Activated naive CD4-positive, alpha-beta T cell treated with anti-CD3 and anti-CD28 coated beads, Interleukin-2, amount 10 ng/mL, durations not matched to agents 7 days and 5 days (primary cell): ENCODE data around the gene THSD8.
"Not testable (repeated sequence)": the region's sequence is repeated elsewhere in the genome, so short reads cannot be mapped to it uniquely, and the experiment has no call there.

Source experiments
- CTCF ChIA-PET: fragments of 350-600 bp; sonication (Branson Sonifier 250); formaldehyde crosslinking; loops from one replicate; lab custom pipeline; 2021; ENCODE audit warnings: antibody characterized with exemption; lab: Charles Lee
- DNase-seq: peaks from one replicate; pipeline ENCODE4 v3.0.0-alpha.2; 2020
- H3K27ac Mint-ChIP-seq: one replicate; pipeline ENCODE4 v1.8.0; 2021; ENCODE audit warnings: mild to moderate bottlenecking, moderate library complexity, mixed read lengths
- H3K27me3 Mint-ChIP-seq: one replicate; pipeline ENCODE4 v1.8.0; 2021; ENCODE audit warnings: mild to moderate bottlenecking, mixed read lengths
- H3K36me3 Mint-ChIP-seq: one replicate; pipeline ENCODE4 v1.8.0; 2021; ENCODE audit warnings: mixed read lengths
- H3K4me1 Mint-ChIP-seq: one replicate; pipeline ENCODE4 v1.8.0; 2021; ENCODE audit warnings: mixed read lengths
- H3K4me3 Mint-ChIP-seq: one replicate; pipeline ENCODE4 v1.8.0; 2021; ENCODE audit warnings: mild to moderate bottlenecking, moderate library complexity, mixed read lengths
- H3K9me3 Mint-ChIP-seq: one replicate; pipeline ENCODE4 v1.8.0; 2021; ENCODE audit warnings: mixed read lengths

Gene THSD8

GRCh38 chr19:12791345-12792050 is 10.4 kb upstream of the THSD8 start, which contains the start of gene JUNB:
Gene JUNB, plus strand, starts transcription at chr19:12791486. Its CDS starts 286 bp downstream, at chr19:12791772.
- CTCF ChIA-PET: interaction anchor here (0.5 to 14.0 kb wide), 3 partner anchors 22 to 58 kb away, joined by 3 to 706 read pairs (median 4); partner anchors contain the start of genes HOOK2 and TRIR

DNA sequence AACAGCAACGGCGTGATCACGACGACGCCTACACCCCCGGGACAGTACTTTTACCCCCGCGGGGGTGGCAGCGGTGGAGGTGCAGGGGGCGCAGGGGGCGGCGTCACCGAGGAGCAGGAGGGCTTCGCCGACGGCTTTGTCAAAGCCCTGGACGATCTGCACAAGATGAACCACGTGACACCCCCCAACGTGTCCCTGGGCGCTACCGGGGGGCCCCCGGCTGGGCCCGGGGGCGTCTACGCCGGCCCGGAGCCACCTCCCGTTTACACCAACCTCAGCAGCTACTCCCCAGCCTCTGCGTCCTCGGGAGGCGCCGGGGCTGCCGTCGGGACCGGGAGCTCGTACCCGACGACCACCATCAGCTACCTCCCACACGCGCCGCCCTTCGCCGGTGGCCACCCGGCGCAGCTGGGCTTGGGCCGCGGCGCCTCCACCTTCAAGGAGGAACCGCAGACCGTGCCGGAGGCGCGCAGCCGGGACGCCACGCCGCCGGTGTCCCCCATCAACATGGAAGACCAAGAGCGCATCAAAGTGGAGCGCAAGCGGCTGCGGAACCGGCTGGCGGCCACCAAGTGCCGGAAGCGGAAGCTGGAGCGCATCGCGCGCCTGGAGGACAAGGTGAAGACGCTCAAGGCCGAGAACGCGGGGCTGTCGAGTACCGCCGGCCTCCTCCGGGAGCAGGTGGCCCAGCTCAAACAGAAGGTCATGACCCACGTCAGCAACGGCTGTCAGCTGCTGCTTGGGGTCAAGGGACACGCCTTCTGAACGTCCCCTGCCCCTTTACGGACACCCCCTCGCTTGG is 9.6 kb upstream of the THSD8 start:
- Mint-ChIP-seq H3K27ac (peak overlapping the region; percentile 99), H3K36me3 (peaks cover 13% of the 10 kb centered on the region), H3K9me3 (no peaks in the 10 kb centered on the region), H3K4me3 (peak overlapping the region; percentile 92), H3K4me1 (peaks cover 49% of the 10 kb centered on the region), H3K27me3 (peaks cover 7% of the 10 kb centered on the region)
- CTCF ChIA-PET: interaction anchor here (0.5 to 14.0 kb wide), 2 partner anchors 23 to 56 kb away, joined by 3 to 706 read pairs; partner anchors contain the start of gene HOOK2
- peak; percentile 89 for DNase-seq

More at GRCh38 chr19:12791345-12792050, 10.4 kb upstream of the THSD8 start, which contains the start of gene JUNB:
- H3K27ac Mint-ChIP-seq: peak within 1 kb of the TSS; percentile 99
- H3K4me1 Mint-ChIP-seq: peaks cover 45% of the 10 kb centered on the region
- peak; percentile 96 for DNase-seq
- H3K9me3 Mint-ChIP-seq: no peaks in the 10 kb centered on the region
- peak within 1 kb of the TSS; percentile 92 for H3K4me3 Mint-ChIP-seq
- H3K36me3 Mint-ChIP-seq: peaks cover 10% of the 10 kb centered on the region
- H3K27me3 Mint-ChIP-seq: peaks cover 7% of the 10 kb centered on the region

GRCh38 chr19:12792853-12793289 is 9.0 kb upstream of the THSD8 start:
- peak overlapping the region; percentile 99 for H3K27ac Mint-ChIP-seq
- DNase-seq: no peak
- CTCF ChIA-PET: interaction anchor here (0.6 to 14.0 kb wide), 3 partner anchors 24 to 125 kb away, joined by 3 to 706 read pairs (median 3); partner anchors contain the start of gene HOOK2
- peaks cover 49% of the 10 kb centered on the region for H3K4me1 Mint-ChIP-seq
- H3K27me3 Mint-ChIP-seq: peaks cover 7% of the 10 kb centered on the region
- H3K4me3 Mint-ChIP-seq: peak overlapping the region; percentile 92
- peaks cover 13% of the 10 kb centered on the region for H3K36me3 Mint-ChIP-seq
- H3K9me3 Mint-ChIP-seq: no peaks in the 10 kb centered on the region

DNA sequence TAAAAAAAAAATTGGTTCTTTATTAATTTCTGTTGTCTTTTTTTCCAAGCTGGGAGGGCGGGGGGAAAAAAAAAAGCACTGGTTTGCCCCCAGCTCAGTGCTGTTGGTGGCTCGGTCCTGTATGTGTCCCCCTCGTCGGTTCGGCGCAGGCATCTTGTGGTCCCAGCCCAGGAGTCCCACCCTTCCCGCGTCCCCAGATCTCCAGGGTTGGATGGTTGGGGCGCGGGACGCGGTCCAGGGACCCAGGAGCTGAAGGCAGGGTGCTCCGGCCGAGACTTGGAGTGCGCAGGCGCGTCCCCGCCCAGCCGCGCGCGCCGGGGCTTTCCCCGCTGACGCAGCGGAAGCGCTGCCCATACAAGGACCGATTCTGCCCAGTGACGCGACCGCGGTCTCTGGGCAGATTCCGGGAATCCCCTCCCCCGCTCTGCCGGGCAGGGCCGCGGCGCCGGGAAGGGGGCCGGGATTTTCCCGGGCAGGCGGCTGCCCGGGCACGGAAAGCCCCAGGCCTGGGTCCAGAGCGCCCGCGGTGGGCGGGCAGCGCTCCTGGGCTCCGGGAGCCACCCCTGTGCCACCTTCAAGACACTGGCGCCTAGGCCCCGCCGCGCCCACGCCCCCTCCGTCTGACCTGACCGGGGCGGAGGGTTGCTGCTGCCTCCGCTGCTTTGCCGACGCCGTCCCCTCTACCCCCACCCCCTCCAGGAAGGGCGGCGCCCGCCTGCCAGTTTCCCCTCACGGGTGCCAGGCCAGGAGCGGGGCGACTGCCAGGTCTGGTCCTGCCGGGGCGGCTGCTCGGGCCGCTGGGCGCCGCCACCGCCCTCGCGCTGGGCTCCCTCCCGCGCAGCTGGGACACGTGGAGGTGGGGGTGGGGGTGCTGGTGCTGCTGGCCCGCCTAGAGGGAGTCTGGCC is 8.3 kb upstream of the THSD8 start:
- Mint-ChIP-seq H3K27ac (peak overlapping the region; percentile 99), H3K36me3 (peaks cover 13% of the 10 kb centered on the region), H3K27me3 (peaks cover 7% of the 10 kb centered on the region), H3K9me3 (no peaks in the 10 kb centered on the region), H3K4me3 (peak overlapping the region; percentile 92), H3K4me1 (peaks cover 45% of the 10 kb centered on the region)
- peak; percentile 92 for DNase-seq
- CTCF ChIA-PET: interaction anchor here (0.6 to 14.0 kb wide), 4 partner anchors 24 to 126 kb away, joined by 3 to 706 read pairs (median 3); partner anchors contain the start of gene HOOK2

DNA sequence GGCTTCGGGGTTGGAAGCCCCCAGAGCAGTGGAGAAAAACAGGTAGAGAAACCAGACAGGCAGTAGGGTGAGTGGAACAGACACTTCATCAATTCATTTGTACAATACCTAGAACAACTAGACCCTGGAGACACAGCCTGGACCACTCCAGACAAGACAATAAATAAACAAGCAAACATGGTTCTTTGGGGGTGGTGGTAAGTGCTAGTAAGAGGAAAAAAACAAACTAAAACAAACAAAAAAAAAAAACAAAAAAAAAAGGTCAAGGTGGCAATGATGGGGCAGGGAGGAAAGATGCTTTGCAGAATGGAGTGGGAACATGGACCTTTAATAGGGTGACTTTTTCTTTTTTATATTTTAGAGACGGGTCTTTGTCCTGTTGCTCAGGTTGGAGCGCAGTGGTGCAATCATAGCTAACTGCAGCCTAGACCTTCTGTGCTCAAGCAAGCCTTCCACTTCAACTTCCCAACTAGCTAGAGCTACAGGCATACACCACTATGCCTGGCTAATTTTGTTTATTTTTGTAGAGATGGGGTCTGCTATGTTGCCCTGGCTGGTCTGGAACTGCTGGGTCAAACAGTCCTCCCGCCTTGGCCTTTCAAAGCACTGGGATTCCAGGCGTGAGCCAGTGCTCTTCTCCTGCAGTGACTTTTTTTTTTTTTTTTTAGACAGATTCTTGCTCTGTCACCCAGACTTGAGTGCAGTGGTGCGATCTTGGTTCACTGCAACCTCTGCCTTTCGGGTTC is 7.5 kb upstream of the THSD8 start:
- peaks cover 39% of the 10 kb centered on the region for H3K4me1 Mint-ChIP-seq
- peaks cover 7% of the 10 kb centered on the region for H3K27me3 Mint-ChIP-seq
- H3K36me3 Mint-ChIP-seq: peaks cover 16% of the 10 kb centered on the region
- CTCF ChIA-PET: interaction anchor here (0.8 to 14.0 kb wide), 3 partner anchors 25 to 77 kb away, joined by 3 to 706 read pairs (median 24); partner anchors contain the start of gene HOOK2
- no peaks in the 10 kb centered on the region for H3K9me3 Mint-ChIP-seq
- DNase-seq: no peak
- H3K27ac Mint-ChIP-seq: peak overlapping the region; percentile 93
- peak overlapping the region; percentile 75 for H3K4me3 Mint-ChIP-seq

DNA sequence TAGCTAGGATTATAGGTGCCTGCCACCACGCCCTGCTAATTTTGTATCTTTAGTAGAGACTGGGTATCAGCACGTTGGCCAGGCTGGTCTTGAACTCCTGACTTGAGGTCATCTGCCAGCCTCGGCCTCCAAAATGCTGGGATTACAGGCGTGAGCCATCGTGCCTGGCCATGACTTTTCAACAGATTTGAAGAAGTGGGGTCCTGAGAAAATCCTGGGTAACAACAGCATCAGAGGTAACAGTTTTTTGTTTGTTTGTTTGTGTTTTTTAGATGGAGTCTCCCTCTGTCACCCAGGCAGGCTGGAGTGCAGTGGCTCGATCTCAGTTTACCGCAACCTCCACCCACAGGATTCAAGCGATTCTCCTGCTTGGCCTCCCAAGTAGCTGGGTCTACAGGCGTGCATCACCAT is 6.9 kb upstream of the THSD8 start:
- Mint-ChIP-seq H3K27ac (peak overlapping the region; percentile 93), H3K27me3 (peaks cover 7% of the 10 kb centered on the region), H3K4me1 (peaks cover 44% of the 10 kb centered on the region), H3K9me3 (no peaks in the 10 kb centered on the region), H3K4me3 (peak overlapping the region; percentile 75), H3K36me3 (peaks cover 19% of the 10 kb centered on the region)
- CTCF ChIA-PET: interaction anchor here (0.7 to 14.0 kb wide), 6 partner anchors 9 to 80 kb away, joined by 3 to 706 read pairs (median 5); partner anchors contain the start of gene HOOK2
- DNase-seq: no peak

- peaks cover 4% of the 10 kb centered on the region for H3K27me3 Mint-ChIP-seq
- H3K4me1 Mint-ChIP-seq: peaks cover 46% of the 10 kb centered on the region
- peaks cover 19% of the 10 kb centered on the region for H3K36me3 Mint-ChIP-seq
- DNase-seq: peak; percentile 83
- peak overlapping the region; percentile 93 for H3K27ac Mint-ChIP-seq
- peak overlapping the region; percentile 59 for H3K4me3 Mint-ChIP-seq
- no peaks in the 10 kb centered on the region for H3K9me3 Mint-ChIP-seq
- CTCF ChIA-PET: interaction anchor here (0.6 to 14.0 kb wide), 10 partner anchors 10 to 88 kb away, joined by 3 to 706 read pairs (median 4); partner anchors contain the start of genes HOOK2 and RNASEH2A
Observed at GRCh38 chr19:12796146-12797071, 5.5 kb upstream of the THSD8 start.

DNA sequence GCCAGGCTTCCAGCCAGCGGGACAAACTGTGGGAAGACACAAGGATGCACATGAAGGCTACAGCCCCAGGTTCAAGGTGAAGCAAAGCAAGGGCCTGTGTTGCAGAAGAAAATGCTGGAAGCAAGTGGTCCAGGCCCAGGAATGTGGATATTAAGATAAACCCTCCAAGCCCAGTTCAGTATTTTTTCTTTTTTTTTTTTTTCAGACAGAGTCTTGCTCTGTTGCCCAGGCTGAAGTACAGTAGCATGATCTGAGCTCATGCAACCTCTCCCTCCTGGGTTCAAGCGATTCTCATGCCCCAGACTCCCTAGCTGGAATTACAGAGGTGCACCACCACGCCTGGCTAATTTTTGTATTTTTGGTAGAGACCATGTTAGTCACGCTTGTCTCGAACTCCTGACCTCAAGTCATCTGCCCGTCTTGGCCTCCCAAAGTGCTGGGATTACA is 4.7 kb upstream of the THSD8 start:
- CTCF ChIA-PET: interaction anchor here (3.9 to 14.0 kb wide), 2 partner anchors 28 to 50 kb away, joined by 24 to 706 read pairs; partner anchors contain the start of gene HOOK2
- Mint-ChIP-seq H3K4me3 (no peak overlapping the region), H3K36me3 (peaks cover 19% of the 10 kb centered on the region), H3K9me3 (no peaks in the 10 kb centered on the region), H3K27ac (peak overlapping the region; percentile 37), H3K4me1 (peaks cover 48% of the 10 kb centered on the region), H3K27me3 (peaks cover 4% of the 10 kb centered on the region)
- no peak for DNase-seq

DNA sequence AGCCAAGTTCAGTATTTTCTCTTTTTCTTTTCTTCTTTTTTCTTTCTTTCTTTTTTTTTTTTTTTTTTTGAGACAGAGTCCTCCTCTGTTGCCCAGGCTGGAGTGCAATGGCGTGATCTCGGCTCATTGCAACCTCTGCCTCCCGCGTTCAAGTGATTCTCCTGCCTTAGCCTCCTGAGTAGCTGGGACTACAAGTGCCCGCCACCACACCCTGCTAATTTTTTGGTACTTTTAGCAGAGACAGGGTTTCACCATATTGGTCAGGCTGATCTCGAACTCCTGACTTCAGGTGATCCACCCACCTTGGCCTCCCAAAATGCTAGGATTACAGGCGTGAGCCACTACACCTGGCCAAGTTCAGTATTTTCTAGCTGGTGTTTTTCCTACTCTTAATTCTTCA is 4.3 kb upstream of the THSD8 start:
- Mint-ChIP-seq H3K36me3 (peaks cover 16% of the 10 kb centered on the region), H3K4me1 (peaks cover 52% of the 10 kb centered on the region)
- DNase-seq, H3K27ac Mint-ChIP-seq, H3K9me3 Mint-ChIP-seq, H3K27me3 Mint-ChIP-seq, H3K4me3 Mint-ChIP-seq: not testable (repeated sequence)
- CTCF ChIA-PET: interaction anchor here (3.9 to 14.0 kb wide), 2 partner anchors 28 to 50 kb away, joined by 24 to 706 read pairs; partner anchors contain the start of gene HOOK2

DNA sequence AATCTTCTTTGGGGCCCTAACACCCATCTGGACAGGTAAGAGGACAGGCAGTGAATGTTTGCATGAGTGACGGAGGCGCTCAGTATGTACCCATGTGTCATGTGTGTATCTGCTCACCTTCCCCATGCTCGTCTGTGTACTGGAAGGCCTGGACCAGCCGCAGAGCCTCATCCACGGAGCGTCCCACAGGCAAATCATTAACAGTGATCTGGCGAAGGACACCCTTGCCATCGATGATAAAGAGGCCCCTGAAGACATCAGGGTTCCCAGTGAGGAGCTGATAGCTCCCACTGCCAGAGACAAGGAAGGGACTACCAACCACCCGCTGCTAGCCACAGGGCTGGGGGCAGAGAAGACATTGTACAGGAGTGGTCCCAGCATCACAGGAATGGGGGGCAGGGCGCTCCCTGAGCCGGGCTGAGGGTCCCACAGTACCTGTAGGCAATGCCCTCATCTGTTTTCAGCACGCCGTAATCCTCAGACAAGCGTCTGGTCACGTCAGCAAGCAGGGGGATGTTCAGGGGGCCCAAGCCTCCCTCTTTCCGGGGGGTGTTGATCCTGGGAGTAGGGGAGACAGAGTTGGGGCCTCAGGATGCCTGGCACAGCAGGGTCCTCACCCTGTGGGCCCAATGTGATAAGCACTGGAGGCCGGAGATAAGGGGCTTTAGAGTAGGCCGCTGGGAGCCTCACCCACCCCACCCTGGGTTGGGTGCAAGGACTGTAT is 2.0 kb upstream of the THSD8 start:
- peaks cover 11% of the 10 kb centered on the region for H3K36me3 Mint-ChIP-seq

GRCh38 chr19:12800466-12800770 is 1.5 kb upstream of the THSD8 start:
- Mint-ChIP-seq H3K36me3 (peaks cover 11% of the 10 kb centered on the region), H3K4me3 (peak overlapping the region; percentile 83), H3K4me1 (peaks cover 42% of the 10 kb centered on the region), H3K9me3 (no peaks in the 10 kb centered on the region), H3K27me3 (peaks cover 4% of the 10 kb centered on the region), H3K27ac (peak overlapping the region; percentile 47)
- no peak for DNase-seq
- CTCF ChIA-PET: interaction anchor here (0.7 to 14.0 kb wide), 3 partner anchors 24 to 47 kb away, joined by 3 to 706 read pairs (median 3); partner anchors contain the start of gene HOOK2

More for the DNA sequence above, 2.0 kb upstream of the THSD8 start:
- CTCF ChIA-PET: interaction anchor here (0.7 to 14.0 kb wide), 5 partner anchors 11 to 48 kb away, joined by 3 to 706 read pairs (median 3); partner anchors contain the start of gene HOOK2
- peaks cover 44% of the 10 kb centered on the region for H3K4me1 Mint-ChIP-seq
- peak overlapping the region; percentile 83 for H3K4me3 Mint-ChIP-seq
- no peak overlapping the region for H3K27ac Mint-ChIP-seq
- no peaks in the 10 kb centered on the region for H3K9me3 Mint-ChIP-seq
- no peak for DNase-seq
- peaks cover 4% of the 10 kb centered on the region for H3K27me3 Mint-ChIP-seq
